NCI-H2171 treated with DMSO at 0.1 percent for 48 hours (cell line): ENCODE results near the gene PATL2.
"Not testable (repeated sequence)": the region's sequence is repeated elsewhere in the genome, so short reads cannot be mapped to it uniquely, and the experiment has no call there.

ENCODE experiments used
- DNase-seq: peaks from one replicate; lab custom pipeline; 2025; lab: John Stamatoyannopoulos, UW

PATL2 gene

GRCh38 chr15:44719293-44719999 is 8.3 kb upstream of the PATL2 start:
- peak; percentile 11 for DNase-seq

GRCh38 chr15:44718927-44719292 is 7.8 kb upstream of the PATL2 start:
- DNase-seq, result no peak

GRCh38 chr15:44718180-44718926 is 7.2 kb upstream of the PATL2 start:
- DNase-seq, result no peak

GRCh38 chr15:44716983-44717602 is 6.0 kb upstream of the PATL2 start:
- no peak for DNase-seq

DNA sequence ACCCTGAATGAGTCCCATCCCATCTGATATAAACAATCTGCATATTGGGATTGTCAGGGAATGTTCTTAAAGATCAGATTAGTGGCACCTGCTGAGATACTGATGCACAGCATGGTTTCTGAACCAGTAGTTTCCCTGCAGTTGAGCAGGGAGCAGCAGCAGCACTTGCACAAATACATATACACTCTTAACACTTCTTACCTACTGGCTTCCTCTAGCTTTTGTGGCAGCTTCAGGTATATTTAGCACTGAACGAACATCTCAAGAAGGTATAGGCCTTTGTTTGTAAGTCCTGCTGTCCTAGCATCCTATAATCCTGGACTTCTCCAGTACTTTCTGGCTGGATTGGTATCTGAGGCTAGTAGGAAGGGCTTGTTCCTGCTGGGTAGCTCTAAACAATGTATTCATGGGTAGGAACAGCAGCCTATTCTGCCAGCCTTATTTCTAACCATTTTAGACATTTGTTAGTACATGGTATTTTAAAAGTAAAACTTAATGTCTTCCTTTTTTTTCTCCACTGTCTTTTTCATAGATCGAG is 4.7 kb upstream of the PATL2 start:
- no peak for DNase-seq

- no peak for DNase-seq
Observed at GRCh38 chr15:44715142-44715796, 4.1 kb upstream of the PATL2 start.

DNA sequence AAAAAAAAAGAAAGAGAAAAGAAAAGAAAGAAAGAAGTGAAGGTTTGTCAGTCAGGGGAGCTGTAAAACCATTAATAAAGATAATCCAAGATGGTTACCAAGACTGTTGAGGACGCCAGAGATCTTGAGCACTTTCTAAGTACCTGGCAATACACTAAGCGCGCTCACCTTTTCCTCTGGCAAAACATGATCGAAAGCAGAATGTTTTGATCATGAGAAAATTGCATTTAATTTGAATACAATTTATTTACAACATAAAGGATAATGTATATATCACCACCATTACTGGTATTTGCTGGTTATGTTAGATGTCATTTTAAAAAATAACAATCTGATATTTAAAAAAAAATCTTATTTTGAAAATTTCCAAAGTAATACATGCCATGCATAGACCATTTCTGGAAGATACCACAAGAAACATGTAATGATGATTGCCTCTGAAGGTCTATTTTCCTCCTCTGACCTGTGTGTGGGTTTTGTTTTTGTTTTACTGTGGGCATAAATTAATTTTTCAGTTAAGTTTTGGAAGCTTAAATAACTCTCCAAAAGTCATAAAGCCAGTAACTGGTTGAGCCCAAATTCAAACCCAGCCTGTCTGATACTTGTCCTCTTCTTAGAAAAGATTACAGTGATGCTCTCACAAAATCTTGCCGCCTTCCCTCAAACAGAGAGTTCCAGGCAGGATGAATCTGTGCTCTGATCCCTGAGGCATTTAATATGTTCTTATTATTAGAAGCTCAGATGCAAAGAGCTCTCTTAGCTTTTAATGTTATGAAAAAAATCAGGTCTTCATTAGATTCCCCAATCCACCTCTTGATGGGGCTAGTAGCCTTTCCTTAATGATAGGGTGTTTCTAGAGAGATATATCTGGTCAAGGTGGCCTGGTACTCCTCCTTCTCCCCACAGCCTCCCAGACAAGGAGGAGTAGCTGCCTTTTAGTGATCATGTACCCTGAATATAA is 2.2 kb upstream of the PATL2 start:
- DNase-seq, result peak; percentile 4

DNA sequence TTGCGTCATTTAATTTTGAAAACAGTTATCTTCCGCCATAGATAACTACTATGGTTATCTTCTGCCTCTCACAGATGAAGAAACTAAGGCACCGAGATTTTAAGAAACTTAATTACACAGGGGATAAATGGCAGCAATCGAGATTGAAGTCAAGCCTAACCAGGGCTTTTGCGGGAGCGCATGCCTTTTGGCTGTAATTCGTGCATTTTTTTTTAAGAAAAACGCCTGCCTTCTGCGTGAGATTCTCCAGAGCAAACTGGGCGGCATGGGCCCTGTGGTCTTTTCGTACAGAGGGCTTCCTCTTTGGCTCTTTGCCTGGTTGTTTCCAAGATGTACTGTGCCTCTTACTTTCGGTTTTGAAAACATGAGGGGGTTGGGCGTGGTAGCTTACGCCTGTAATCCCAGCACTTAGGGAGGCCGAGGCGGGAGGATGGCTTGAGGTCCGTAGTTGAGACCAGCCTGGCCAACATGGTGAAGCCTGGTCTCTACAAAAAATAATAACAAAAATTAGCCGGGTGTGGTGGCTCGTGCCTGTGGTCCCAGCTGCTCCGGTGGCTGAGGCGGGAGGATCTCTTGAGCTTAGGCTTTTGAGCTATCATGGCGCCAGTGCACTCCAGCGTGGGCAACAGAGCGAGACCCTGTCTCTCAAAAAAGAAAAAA is 1.4 kb upstream of the PATL2 start:
- peak; percentile 5 for DNase-seq

- DNase-seq, result peak; percentile 47
Observed at GRCh38 chr15:44711743-44712345, 721 bp upstream of the PATL2 start.

DNA sequence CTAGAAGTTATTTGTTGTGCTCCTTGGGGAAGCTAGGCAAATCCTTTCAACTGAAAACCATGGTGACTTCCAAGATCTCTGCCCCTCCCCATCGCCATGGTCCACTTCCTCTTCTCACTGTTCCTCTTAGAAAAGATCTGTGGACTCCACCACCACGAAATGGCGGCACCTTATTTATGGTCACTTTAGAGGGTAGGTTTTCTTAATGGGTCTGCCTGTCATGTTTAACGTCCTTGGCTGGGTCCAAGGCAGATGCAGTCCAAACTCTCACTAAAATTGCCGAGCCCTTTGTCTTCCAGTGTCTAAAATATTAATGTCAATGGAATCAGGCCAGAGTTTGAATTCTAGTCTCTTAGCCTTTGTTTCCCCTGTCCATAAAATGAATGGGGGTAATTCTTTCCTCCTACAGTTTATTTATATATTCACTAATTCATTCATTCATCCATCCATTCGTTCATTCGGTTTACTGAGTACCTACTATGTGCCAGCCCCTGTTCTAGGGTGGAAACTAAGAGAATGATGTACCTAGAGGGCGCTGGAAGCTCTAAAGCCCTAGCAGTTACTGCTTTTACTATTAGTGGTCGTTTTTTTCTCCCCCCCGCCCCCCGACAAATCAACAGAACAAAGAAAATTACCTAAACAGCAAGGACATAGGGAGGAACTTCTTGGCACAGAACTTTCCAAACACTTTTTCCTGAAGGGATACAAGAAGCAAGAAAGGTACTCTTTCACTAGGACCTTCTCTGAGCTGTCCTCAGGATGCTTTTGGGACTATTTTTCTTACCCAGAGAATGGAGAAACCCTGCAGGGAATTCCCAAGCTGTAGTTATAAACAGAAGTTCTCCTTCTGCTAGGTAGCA is 657 bp downstream of the PATL2 start:
- DNase-seq, result peak; percentile 35

DNA sequence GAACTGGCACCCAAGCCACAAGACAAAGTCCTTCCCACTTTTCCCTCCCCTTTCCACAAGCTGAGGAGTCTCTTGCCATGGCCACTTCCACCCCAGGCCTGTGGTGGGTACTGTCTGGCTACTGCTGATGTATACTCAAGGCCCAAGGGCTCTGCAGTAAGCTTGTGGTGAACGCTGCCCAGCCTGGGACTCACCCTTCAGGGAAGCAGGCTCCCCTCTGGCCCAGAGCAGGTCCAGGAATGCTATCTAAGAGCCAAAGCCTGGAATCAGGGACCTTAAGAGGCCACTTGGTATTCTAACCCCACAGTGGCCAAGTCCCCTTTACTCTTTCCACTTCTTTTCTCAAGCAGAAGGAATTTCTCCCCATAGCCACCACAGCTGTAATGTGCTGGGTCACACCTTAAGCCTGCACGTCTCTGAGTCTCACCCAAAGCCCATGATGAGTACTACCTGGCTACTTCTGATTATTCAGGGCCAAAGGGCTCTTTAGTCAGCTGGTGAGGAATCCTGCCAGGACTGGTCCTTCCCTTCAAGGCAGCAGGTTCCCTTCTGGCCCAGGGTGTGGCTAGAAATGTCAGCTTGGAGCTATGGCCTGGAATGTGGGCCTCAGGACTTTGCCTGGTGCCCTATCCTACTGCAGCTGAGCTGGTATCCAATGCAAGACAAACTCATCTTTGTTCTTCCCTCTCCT is 4.0 kb downstream of the PATL2 start:
- no peak for DNase-seq

DNA sequence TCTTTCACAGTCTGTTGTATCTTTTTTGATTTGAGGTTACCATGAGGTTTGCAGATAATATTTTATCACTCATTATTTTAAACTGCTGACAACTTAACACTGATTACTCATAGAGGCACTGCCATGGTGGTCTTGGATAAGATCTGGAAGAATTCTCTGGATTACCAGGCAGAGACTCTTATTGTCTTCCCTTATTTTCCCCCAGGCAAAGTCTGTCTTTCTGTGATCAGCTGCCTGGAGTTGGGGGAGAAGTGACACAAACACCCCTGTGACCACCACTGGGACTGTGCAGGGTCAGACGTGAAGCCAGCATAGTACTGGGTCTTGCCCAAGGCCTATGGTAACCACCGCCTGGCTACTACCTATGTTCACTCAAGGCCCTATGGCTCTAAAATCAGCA is 4.7 kb downstream of the PATL2 start:
- DNase-seq, result no peak

DNA sequence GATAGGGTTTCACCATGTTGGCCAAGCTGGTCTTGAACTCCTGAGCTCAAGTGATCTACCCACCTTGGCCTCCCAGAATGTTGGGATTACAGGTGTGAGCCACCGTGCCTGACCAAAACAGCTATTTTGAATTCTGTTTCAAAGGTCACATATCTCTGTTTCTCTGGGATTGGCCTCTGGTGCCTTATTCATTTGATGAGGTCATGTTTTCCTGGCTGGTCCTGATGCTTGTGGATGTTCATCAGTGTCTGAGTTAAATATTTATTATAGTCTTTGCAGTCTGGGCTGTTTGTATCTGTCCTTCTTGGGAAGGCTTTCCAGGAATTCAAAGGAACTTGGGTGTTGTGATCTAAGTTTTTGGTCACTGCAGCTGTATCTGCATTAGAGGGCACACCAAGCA is 5.1 kb downstream of the PATL2 start:
- no peak for DNase-seq

- DNase-seq, result not testable (repeated sequence)
Observed at GRCh38 chr15:44700676-44701075, 10.4 kb downstream of the PATL2 start.

DNA sequence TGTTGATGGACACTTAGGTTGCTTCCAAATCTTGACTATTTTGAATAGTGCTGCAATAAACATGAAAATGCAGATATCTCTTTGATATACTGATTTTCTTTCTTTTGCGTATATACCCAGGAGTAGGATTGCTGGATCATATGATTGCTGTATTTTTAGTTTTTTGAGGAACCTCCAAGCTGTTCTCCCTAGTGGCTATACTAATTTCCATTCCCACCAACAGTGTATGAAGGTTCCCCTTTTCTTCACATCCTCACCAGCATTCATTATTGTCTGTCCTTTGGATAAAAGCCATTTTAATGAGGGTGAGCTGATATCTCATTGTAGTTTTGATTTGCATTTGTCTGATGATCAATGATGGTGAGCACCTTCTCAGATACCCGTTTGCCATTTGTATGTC is 12.5 kb downstream of the PATL2 start:
- DNase-seq, result no peak

- no peak for DNase-seq
Observed at GRCh38 chr15:44697014-44697413, 14.1 kb downstream of the PATL2 start.

DNA sequence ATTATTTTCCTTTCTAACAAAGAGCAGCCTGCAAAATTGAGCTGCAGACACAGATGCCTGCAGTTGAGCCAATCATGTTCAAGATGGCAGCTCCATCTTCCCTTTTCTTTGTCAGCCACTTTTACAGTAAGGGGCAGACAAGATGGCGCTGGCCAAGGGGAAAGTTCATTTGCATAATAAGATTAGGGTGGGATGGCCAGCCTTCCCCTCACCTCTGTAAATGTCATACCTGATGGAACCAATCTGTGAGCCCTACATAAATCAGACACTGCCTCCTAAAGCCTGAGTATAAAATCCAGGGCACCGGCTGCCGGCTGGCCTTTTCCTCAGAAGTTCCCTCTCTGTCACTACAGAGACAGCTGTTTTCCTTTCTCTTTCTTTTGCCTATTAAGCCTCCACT is 15.8 kb downstream of the PATL2 start:
- no peak for DNase-seq

DNA sequence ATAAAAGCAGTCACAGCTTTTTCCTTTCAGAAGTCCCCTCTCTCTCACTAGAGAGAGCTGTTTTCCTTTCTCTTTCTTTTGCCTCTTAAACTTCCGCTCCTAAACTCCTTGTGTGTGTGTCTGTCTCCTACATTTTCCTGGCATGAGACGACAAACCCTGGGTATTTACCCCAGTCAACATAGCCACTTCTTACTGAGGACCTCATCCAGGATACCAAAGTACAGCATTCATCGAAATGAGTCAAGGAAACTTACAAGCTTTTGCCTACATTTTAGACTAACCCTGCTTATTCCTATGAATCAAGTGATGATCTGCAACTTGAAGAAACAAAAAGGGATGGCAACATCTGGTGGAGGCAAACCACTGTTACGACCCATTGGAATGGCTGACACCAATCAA is 16.7 kb downstream of the PATL2 start:
- DNase-seq, result no peak

- no peak for DNase-seq
Observed at GRCh38 chr15:44692659-44693058, 18.5 kb downstream of the PATL2 start.
